Lower leg skin (tissue), 3 donors: ENCODE results near the gene SLC22A23.

Source experiments
- POLR2A ChIP-seq, 2 donors: fragments of 450-650 bp; IDR thresholded peaks; one replicate each; pipeline ENCODE4 v1.6.1; 2016 to 2017; ENCODE audit warnings: antibody characterized with exemption in 2 of 2, mild to moderate bottlenecking in 1 of 2, moderate library complexity in 1 of 2
- TF ChIP-seq, protein P1 (sequence below), 3 donors: fragments of 450-650 bp; IDR thresholded peaks; one replicate each; pipeline ENCODE4 v1.5.1; 2016; ENCODE audit warnings: antibody characterized with exemption in 3 of 3, mild to moderate bottlenecking in 3 of 3, moderate library complexity in 2 of 3

DNA sequence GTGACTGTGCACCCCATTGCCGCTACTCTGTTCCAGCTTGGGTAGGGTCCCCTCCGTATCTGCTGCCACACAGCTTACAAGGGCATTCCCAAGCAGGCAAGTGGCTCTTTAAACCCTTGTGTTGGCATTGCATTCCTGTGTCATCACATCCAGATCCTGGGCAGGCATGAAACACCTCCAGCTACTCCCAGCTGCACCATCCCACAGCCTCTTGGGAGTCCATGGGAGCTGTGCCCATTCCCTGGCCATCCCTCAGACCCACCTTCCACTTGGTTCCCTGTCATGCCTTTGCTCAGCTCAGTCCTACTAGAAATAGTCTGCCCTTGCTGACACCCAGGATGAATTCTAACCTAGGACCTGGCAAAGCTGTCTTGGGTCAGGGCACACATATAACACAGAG, 110.4 kb downstream of the SLC22A23 start:
- TF ChIP-seq, protein P1, sequence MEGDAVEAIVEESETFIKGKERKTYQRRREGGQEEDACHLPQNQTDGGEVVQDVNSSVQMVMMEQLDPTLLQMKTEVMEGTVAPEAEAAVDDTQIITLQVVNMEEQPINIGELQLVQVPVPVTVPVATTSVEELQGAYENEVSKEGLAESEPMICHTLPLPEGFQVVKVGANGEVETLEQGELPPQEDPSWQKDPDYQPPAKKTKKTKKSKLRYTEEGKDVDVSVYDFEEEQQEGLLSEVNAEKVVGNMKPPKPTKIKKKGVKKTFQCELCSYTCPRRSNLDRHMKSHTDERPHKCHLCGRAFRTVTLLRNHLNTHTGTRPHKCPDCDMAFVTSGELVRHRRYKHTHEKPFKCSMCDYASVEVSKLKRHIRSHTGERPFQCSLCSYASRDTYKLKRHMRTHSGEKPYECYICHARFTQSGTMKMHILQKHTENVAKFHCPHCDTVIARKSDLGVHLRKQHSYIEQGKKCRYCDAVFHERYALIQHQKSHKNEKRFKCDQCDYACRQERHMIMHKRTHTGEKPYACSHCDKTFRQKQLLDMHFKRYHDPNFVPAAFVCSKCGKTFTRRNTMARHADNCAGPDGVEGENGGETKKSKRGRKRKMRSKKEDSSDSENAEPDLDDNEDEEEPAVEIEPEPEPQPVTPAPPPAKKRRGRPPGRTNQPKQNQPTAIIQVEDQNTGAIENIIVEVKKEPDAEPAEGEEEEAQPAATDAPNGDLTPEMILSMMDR (IDR thresholded peaks at IDR 0.05) = no peak
- TF ChIP-seq POLR2A (IDR thresholded peaks at IDR 0.05) = no peak
